Right atrium auricular region (tissue), 2 donors: ENCODE measurements around the gene TTC22. TPM values are rescaled to one million over a fixed set of nuclear protein-coding genes. Genes with fewer than 3 reads are reported as not detected.

Experiments used
- DNase-seq: peaks from one replicate; pipeline ENCODE4 v3.0.0-alpha.2; 2019; ENCODE audit warnings: low spot score
- H3K27ac ChIP-seq, 2 donors: fragments of 200-600 bp; sonication (generic); 1 replicate in 1 of 2; 2 replicates in 1 of 2; pipeline ENCODE4 v1.5.1; 2016 to 2019
- H3K27me3 ChIP-seq, 2 donors: fragments of 200-600 bp; sonication (generic); one replicate each; pipeline versions ENCODE4 v1.5.1 to v1.6.0; 2017 to 2019
- H3K36me3 ChIP-seq: fragments of 200-600 bp; sonication (generic); one replicate; pipeline ENCODE4 v1.5.1; 2016
- H3K4me1 ChIP-seq, 2 donors: fragments of 200-600 bp; sonication (generic); one replicate each; pipeline versions ENCODE4 v1.5.1 to v1.6.0; 2017 to 2019
- H3K4me3 ChIP-seq, 2 donors: fragments of 200-600 bp; sonication (generic); 1 replicate in 1 of 2; 2 replicates in 1 of 2; pipeline ENCODE4 v1.5.1; 2017 to 2019; ENCODE audit warnings: mild to moderate bottlenecking in 1 of 2, moderate library complexity in 1 of 2
- H3K9me3 ChIP-seq, 2 donors: fragments of 200-600 bp; sonication (generic); one replicate each; pipeline ENCODE4 v1.5.1; 2019
- total RNA-seq, 2 donors: library from RNA; depleted of rRNA; stranded (reverse); fragments of >200 nt; gene quantifications; one replicate each; pipeline ENCODE4 v1.1.0, GENCODE V29; 2016
- TF ChIP-seq, protein P1 (sequence below), 2 donors: fragments of 200-600 bp; sonication (generic); IDR thresholded peaks; one replicate each; pipeline ENCODE4 v1.5.1; 2019; ENCODE audit warnings: antibody characterized with exemption in 2 of 2

Gene TTC22
- total RNA-seq, 2 donors from 2014 or later = 0.43 to 0.70 TPM

- DNase-seq = no peak
- Histone ChIP-seq H3K4me1 (no peaks in the 10 kb centered on the region), H3K36me3 (no peaks in the 10 kb centered on the region), H3K4me3 (no peak overlapping the region), H3K27me3 (no peaks in the 10 kb centered on the region), H3K9me3 (no peaks in the 10 kb centered on the region), H3K27ac (no peak overlapping the region)
- TF ChIP-seq, protein P1, sequence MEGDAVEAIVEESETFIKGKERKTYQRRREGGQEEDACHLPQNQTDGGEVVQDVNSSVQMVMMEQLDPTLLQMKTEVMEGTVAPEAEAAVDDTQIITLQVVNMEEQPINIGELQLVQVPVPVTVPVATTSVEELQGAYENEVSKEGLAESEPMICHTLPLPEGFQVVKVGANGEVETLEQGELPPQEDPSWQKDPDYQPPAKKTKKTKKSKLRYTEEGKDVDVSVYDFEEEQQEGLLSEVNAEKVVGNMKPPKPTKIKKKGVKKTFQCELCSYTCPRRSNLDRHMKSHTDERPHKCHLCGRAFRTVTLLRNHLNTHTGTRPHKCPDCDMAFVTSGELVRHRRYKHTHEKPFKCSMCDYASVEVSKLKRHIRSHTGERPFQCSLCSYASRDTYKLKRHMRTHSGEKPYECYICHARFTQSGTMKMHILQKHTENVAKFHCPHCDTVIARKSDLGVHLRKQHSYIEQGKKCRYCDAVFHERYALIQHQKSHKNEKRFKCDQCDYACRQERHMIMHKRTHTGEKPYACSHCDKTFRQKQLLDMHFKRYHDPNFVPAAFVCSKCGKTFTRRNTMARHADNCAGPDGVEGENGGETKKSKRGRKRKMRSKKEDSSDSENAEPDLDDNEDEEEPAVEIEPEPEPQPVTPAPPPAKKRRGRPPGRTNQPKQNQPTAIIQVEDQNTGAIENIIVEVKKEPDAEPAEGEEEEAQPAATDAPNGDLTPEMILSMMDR (IDR thresholded peaks at IDR 0.05) = no peak
Measured at GRCh38 chr1:54816130-54816529, 15.0 kb upstream of the TTC22 start.

GRCh38 chr1:54815086-54815876 lies 14.2 kb upstream of the TTC22 start:
- no peak for DNase-seq
- Histone ChIP-seq H3K27ac (no peak overlapping the region), H3K4me3 (no peak overlapping the region), H3K4me1 (no peaks in the 10 kb centered on the region), H3K9me3 (no peaks in the 10 kb centered on the region), H3K27me3 (no peaks in the 10 kb centered on the region), H3K36me3 (no peaks in the 10 kb centered on the region)
- TF ChIP-seq, protein P1 (IDR thresholded peaks at IDR 0.05) = no peak

DNA sequence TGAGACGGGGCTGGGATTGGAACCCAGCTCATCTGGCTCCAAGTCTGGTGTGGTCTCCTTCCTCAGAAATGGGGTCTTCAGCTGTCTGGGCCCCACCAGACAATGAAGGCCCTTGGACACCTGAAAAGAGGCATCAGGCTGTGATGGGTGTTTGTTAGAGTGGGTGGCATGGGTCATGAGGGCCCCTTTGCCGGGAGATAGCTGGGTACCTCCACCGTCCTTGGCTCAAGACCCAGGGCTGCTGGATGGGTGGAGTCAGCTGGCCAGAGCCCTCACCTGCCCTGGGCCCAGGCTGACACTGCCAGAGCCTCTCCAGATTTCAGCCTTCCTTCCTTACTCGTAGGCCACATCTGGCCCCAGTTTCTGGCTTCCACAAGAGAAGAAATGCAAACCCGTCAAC lies 13.4 kb upstream of the TTC22 start:
- H3K27me3 ChIP-seq = no peaks in the 10 kb centered on the region
- H3K4me3 ChIP-seq = no peak overlapping the region
- TF ChIP-seq, protein P1 (IDR thresholded peaks at IDR 0.05) = no peak
- DNase-seq = no peak
- no peaks in the 10 kb centered on the region for H3K9me3 ChIP-seq
- H3K36me3 ChIP-seq = no peaks in the 10 kb centered on the region
- H3K27ac ChIP-seq = no peak overlapping the region
- H3K4me1 ChIP-seq = no peaks in the 10 kb centered on the region

DNA sequence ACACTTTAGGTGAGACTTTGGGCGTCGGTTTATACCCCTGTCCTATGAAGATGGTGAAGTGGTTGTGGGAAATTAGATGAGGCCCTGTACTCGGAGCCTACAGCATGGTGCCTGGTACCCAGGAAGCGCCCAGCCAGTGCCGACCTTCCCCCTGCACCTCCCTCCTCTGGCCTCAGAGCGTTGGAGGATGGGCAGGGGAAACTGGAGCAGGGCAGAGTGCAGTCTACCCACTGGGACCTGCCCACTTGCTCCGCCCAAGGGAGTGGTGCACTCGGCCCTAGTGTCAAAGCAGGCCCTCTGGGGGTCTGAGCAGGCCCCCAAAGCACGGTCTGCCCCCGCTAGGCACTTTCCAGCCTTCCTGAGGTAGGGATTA lies 13.0 kb upstream of the TTC22 start:
- Histone ChIP-seq H3K27me3 (no peaks in the 10 kb centered on the region), H3K27ac (no peak overlapping the region), H3K9me3 (no peaks in the 10 kb centered on the region), H3K36me3 (no peaks in the 10 kb centered on the region), H3K4me3 (no peak overlapping the region), H3K4me1 (no peaks in the 10 kb centered on the region)
- DNase-seq = no peak
- TF ChIP-seq, protein P1 (IDR thresholded peaks at IDR 0.05) = no peak

DNA sequence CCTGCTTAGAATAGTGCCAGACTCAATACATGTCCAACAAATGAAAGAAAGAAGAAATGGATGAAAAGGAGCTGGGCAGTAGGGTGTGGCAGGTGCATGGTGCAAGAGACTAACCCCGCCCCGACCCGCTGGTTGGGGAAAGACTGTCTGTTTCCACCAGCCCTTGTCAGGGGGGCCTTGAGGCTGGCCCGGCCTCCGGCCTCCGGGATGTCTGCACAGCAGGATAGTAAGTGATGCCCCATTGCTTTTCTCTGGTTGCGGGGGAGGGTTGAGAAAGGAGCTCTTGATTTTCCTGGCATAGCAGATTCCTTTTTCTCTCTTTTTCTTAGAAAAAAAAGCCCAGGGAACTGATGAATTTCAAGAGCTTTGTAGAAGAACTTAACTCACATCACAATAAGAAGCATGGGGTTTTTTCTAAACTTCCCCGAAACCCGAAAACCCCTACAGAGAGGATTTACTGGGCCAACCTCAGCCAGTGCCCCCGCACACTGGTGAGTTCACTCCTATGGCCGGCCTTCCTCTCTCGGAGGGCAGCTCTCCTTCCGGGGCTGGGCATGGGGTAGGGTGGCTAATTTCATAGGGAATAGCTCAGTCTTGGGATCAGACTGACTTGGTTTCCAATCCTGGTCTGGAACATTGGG lies 12.5 kb upstream of the TTC22 start:
- no peak for DNase-seq
- Histone ChIP-seq H3K27ac (no peak overlapping the region), H3K9me3 (no peaks in the 10 kb centered on the region), H3K27me3 (no peaks in the 10 kb centered on the region), H3K4me1 (no peaks in the 10 kb centered on the region), H3K36me3 (no peaks in the 10 kb centered on the region), H3K4me3 (no peak overlapping the region)
- TF ChIP-seq, protein P1 (IDR thresholded peaks at IDR 0.05) = no peak
